ENCODE measurements around the gene DAZAP2. TPM values are rescaled to one million over a fixed set of nuclear protein-coding genes. Genes with fewer than 3 reads are reported as not detected.

Gene DAZAP2, protein sequence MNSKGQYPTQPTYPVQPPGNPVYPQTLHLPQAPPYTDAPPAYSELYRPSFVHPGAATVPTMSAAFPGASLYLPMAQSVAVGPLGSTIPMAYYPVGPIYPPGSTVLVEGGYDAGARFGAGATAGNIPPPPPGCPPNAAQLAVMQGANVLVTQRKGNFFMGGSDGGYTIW
- total RNA-seq: 100 to 1,000 TPM; 197 to 255 (median 238) TPM

DNA sequence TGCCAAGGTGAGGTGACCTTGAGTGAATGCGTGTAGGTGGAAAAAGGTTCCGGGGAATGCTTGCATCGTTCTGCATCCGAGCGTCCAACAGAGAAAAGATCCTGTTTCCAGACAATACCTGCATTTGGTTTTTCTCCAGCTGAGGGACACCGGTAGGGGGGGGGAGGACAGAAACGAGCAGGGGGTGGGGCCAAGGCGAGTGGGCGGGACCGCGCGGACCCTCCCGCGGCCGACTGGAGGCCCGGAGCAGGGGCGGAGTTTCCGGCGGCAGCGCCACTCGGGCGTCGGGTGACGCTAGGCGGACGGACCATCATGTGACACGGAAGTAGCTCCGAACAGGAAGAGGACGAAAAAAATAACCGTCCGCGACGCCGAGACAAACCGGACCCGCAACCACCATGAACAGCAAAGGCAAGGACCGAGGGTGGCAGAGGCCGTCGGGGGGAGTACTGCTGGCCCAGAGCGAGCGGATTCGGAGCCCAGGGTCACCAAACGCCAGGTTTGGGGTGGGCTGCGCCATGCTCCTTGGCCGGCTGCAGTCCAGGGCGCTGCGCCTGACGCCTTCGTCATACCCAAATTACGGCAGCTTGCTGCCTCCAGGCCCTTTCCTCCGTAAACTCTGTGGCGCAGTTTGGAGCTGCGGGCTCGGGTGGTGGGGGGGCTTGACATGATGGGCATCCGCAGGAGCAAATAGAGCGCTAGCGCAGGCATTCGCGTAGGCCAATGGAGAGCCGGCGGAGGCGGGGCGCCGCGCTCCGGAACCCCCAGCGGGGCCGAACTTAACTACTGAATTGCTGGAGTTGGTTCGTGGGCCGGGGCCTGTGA lies at the start of gene DAZAP2:
TSS of gene DAZAP2 (plus strand) at position 317 of the 825 bp plus-strand sequence. CDS start at position 399, 82 bp downstream.
- peak; percentile 90 to 96 for TF ChIP-seq POLR2A (IDR thresholded peaks at IDR 0.05)
- TF ChIP-seq, protein P1, sequence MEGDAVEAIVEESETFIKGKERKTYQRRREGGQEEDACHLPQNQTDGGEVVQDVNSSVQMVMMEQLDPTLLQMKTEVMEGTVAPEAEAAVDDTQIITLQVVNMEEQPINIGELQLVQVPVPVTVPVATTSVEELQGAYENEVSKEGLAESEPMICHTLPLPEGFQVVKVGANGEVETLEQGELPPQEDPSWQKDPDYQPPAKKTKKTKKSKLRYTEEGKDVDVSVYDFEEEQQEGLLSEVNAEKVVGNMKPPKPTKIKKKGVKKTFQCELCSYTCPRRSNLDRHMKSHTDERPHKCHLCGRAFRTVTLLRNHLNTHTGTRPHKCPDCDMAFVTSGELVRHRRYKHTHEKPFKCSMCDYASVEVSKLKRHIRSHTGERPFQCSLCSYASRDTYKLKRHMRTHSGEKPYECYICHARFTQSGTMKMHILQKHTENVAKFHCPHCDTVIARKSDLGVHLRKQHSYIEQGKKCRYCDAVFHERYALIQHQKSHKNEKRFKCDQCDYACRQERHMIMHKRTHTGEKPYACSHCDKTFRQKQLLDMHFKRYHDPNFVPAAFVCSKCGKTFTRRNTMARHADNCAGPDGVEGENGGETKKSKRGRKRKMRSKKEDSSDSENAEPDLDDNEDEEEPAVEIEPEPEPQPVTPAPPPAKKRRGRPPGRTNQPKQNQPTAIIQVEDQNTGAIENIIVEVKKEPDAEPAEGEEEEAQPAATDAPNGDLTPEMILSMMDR (IDR thresholded peaks at IDR 0.05): peak; percentile 8 to 47 (median 18)
- peak; percentile 63 to 98 for TF ChIP-seq EP300 (IDR thresholded peaks at IDR 0.05)
- Histone ChIP-seq H3K9me3 (no peaks in the 10 kb centered on the region), H3K4me3 (peak within 1 kb of the TSS; percentile 96 to 100 (median 98)), H3K27me3 (no peaks in the 10 kb centered on the region), H3K4me1 (peaks cover 0 to 42% (median 16%) of the 10 kb centered on the region in 4 donors), H3K36me3 (peaks cover 5 to 37% (median 19%) of the 10 kb centered on the region in 3 donors), H3K27ac (peak within 1 kb of the TSS; percentile 100)
- DNase-seq (ENCODE audit: low spot score in 2 of 2): peak; percentile 88
- 1% methylated on average over 50 to 58 of the region's 70 CpGs for WGBS, 2 donors

DNA sequence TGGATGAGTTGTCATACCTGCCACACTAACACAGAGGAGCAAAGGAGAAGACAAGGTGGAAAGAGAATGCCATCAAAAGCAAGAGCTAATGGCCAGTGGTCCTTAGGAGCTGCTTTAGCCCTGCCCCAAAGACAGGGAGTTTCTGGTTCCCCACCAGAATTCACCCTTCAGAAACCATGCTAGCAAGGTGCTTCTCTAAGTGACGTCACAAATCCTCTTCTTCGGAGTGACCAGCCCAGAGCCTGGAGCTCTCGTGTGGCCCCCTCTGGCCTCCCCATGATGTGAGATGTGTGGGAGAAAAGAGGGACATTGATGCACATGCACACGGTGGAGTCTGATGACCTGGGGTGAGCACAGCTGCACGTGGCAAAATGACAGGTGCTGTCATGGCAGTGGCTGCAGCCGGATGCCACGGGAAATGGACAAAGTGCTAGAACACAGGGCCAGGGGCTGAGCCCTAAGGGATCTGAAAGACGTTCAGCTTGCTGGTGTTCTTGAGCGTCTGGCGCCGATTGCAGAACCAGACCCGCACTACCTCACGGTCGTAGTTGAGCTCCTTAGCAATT lies 48.8 kb upstream of the DAZAP2 start:
- peaks cover 0 to 6% (median 0%) of the 10 kb centered on the region in 4 donors for H3K4me1 ChIP-seq
- no peaks in the 10 kb centered on the region for H3K9me3 ChIP-seq
- WGBS, 2 donors: 91 to 93% methylated on average over 14 of the region's 14 CpGs
- peaks cover 0 to 54% (median 14%) of the 10 kb centered on the region in 3 donors for H3K36me3 ChIP-seq
- no peak overlapping the region for H3K27ac ChIP-seq
- H3K27me3 ChIP-seq: no peaks in the 10 kb centered on the region
- no peak overlapping the region for H3K4me3 ChIP-seq
- DNase-seq (ENCODE audit: low spot score in 2 of 2): no peak
- TF ChIP-seq EP300 (IDR thresholded peaks at IDR 0.05) (no peak), POLR2A (IDR thresholded peaks at IDR 0.05) (no peak)
- TF ChIP-seq, protein P1 (IDR thresholded peaks at IDR 0.05): no peak

DNA sequence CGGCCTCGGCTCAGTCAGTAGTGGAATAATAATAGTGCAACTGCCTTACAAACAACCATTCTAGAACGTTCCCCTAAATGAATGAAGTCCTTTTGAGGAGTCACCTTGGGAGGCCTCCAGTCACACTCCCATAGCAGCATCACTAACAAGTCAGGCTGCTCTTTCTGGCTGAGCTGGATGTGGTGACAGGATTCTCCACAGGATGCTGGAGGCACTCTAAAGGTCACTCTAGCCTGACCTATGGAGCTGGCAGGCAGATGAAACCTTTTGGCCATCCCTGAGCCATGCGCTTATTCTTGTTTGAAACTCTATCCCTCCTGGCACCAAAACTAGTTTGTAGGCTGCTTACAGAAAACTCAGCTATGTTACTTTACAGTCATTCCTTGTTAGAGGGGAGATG lies 47.8 kb upstream of the DAZAP2 start:
- Histone ChIP-seq H3K27me3 (no peaks in the 10 kb centered on the region), H3K36me3 (peaks cover 0 to 62% (median 14%) of the 10 kb centered on the region in 3 donors), H3K4me1 (peaks cover 0 to 6% (median 0%) of the 10 kb centered on the region in 4 donors), H3K27ac (no peak overlapping the region), H3K4me3 (no peak overlapping the region), H3K9me3 (no peaks in the 10 kb centered on the region)
- WGBS, 2 donors: 70 to 71% methylated on average over 4 of the region's 4 CpGs
- DNase-seq (ENCODE audit: low spot score in 2 of 2): no peak
- TF ChIP-seq POLR2A (IDR thresholded peaks at IDR 0.05) (no peak), EP300 (IDR thresholded peaks at IDR 0.05) (no peak)
- TF ChIP-seq, protein P1 (IDR thresholded peaks at IDR 0.05): no peak

DNA sequence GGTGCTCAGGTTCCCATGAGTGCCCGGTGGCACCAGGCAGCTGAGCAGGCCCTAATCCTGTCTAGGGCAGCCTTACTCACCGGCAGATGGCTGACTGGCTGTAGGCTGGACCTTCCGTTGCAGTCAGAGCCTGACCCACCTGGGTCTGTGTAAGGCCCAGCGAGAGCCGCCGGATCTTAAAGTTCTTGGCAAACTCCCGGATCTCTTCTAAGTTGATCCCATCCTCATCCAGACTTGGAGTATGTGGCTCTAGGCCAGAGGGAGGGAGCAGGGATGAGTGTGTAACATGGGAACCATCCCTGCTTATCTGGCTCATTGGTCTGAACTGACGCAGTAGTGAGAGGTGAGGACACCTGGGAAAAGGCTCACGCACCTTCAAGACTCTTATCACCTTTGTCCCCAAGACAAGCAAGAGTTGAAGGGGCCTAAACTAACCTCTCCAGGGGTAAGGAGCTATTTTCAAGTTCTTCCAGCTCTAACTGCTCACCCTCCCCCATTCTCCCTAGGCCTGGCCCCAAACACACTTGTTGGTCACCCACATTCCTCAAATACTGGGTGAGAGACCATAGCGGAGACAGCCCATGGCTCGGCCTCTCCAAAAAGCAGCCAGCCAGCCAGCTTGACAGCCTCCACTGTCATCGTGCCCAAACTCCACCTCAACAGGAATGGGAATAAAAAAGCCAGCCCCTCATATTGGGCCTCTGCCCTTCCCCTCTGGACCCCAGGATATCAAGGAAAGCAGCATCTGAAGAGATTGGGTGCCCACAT lies 46.9 kb upstream of the DAZAP2 start:
- WGBS, 2 donors: 91 to 96% methylated on average over 12 of the region's 12 CpGs
- H3K4me1 ChIP-seq: peaks cover 0 to 6% (median 0%) of the 10 kb centered on the region in 4 donors
- no peak for DNase-seq (ENCODE audit: low spot score in 2 of 2)
- H3K27me3 ChIP-seq: no peaks in the 10 kb centered on the region
- H3K9me3 ChIP-seq: no peaks in the 10 kb centered on the region
- H3K36me3 ChIP-seq: peaks cover 0 to 71% (median 14%) of the 10 kb centered on the region in 3 donors
- H3K4me3 ChIP-seq: no peak overlapping the region
- no peak overlapping the region for H3K27ac ChIP-seq
- TF ChIP-seq, protein P1 (IDR thresholded peaks at IDR 0.05): no peak
- TF ChIP-seq EP300 (IDR thresholded peaks at IDR 0.05): no peak
- TF ChIP-seq POLR2A (IDR thresholded peaks at IDR 0.05): no peak
